ENCODE measurements around the gene EPM2A. TPM values are rescaled to one million over a fixed set of nuclear protein-coding genes. Genes with fewer than 3 reads are reported as not detected.
A peak's percentile ranks its signal among the peaks of the same experiment; 100 is the strongest.

The EPM2A gene
- total and polyA plus RNA-seq, 11 donors = 13.1 to 52.7 (median 39.8) TPM

GRCh38 chr6:145765449-145765848 is 30.1 kb upstream of the EPM2A start:
- Histone ChIP-seq H3K27me3 (no peaks in the 10 kb centered on the region), H3K27ac (no peak overlapping the region), H3K4me1 (no peaks in the 10 kb centered on the region), H3K9me3 (no peaks in the 10 kb centered on the region), H3K36me3 (no peaks in the 10 kb centered on the region), H3K4me3 (no peak overlapping the region)
- TF ChIP-seq, protein P1, sequence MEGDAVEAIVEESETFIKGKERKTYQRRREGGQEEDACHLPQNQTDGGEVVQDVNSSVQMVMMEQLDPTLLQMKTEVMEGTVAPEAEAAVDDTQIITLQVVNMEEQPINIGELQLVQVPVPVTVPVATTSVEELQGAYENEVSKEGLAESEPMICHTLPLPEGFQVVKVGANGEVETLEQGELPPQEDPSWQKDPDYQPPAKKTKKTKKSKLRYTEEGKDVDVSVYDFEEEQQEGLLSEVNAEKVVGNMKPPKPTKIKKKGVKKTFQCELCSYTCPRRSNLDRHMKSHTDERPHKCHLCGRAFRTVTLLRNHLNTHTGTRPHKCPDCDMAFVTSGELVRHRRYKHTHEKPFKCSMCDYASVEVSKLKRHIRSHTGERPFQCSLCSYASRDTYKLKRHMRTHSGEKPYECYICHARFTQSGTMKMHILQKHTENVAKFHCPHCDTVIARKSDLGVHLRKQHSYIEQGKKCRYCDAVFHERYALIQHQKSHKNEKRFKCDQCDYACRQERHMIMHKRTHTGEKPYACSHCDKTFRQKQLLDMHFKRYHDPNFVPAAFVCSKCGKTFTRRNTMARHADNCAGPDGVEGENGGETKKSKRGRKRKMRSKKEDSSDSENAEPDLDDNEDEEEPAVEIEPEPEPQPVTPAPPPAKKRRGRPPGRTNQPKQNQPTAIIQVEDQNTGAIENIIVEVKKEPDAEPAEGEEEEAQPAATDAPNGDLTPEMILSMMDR (IDR thresholded peaks at IDR 0.05) = no peak
- TF ChIP-seq POLR2A (IDR thresholded peaks at IDR 0.05) = no peak
- no peak for ATAC-seq
- no peak for DNase-seq
- intact Hi-C loops (cut with DNase I) = loop anchor here in 1 of 10 donors (10.0 kb wide), 1 partner anchor 119 kb away; no protein-coding TSS in a partner anchor

GRCh38 chr6:145763742-145764141 is 28.4 kb upstream of the EPM2A start:
- no peaks in the 10 kb centered on the region for H3K4me1 ChIP-seq
- H3K36me3 ChIP-seq = no peaks in the 10 kb centered on the region
- ATAC-seq (no peak), DNase-seq (no peak)
- H3K27ac ChIP-seq = no peak overlapping the region
- H3K27me3 ChIP-seq = no peaks in the 10 kb centered on the region
- intact Hi-C loops (cut with DNase I) = loop anchor here in 1 of 10 donors (10.0 kb wide), 1 partner anchor 121 kb away; no protein-coding TSS in a partner anchor
- TF ChIP-seq, protein P1 (IDR thresholded peaks at IDR 0.05) = no peak
- TF ChIP-seq POLR2A (IDR thresholded peaks at IDR 0.05) = no peak
- no peaks in the 10 kb centered on the region for H3K9me3 ChIP-seq
- no peak overlapping the region for H3K4me3 ChIP-seq

- H3K9me3 ChIP-seq = no peaks in the 10 kb centered on the region
- no peak for ATAC-seq
- H3K36me3 ChIP-seq = no peaks in the 10 kb centered on the region
- DNase-seq = no peak
- no peaks in the 10 kb centered on the region for H3K27me3 ChIP-seq
- intact Hi-C loops (cut with DNase I) = loop anchor here in 1 of 10 donors (10.0 kb wide), 1 partner anchor 123 kb away; no protein-coding TSS in a partner anchor
- H3K27ac ChIP-seq = no peak overlapping the region
- peaks cover 0 to 1% (median 0%) of the 10 kb centered on the region in 12 donors for H3K4me1 ChIP-seq
- TF ChIP-seq POLR2A (IDR thresholded peaks at IDR 0.05) = no peak
- TF ChIP-seq, protein P1 (IDR thresholded peaks at IDR 0.05) = peak in 4 of 12 donors; percentile 13 to 25 (median 17)
- no peak overlapping the region for H3K4me3 ChIP-seq
Measured at GRCh38 chr6:145761584-145761983, 26.3 kb upstream of the EPM2A start.

GRCh38 chr6:145758113-145758512 is 22.8 kb upstream of the EPM2A start:
- DNase-seq (no peak), ATAC-seq (no peak)
- TF ChIP-seq POLR2A (IDR thresholded peaks at IDR 0.05) = no peak
- TF ChIP-seq, protein P1 (IDR thresholded peaks at IDR 0.05) = no peak
- no peak overlapping the region for H3K27ac ChIP-seq
- intact Hi-C loops (cut with DNase I) = no loop called here
- peaks cover 0 to 9% (median 0%) of the 10 kb centered on the region in 12 donors for H3K4me1 ChIP-seq
- no peaks in the 10 kb centered on the region for H3K27me3 ChIP-seq
- no peaks in the 10 kb centered on the region for H3K9me3 ChIP-seq
- no peak overlapping the region for H3K4me3 ChIP-seq
- H3K36me3 ChIP-seq = no peaks in the 10 kb centered on the region
- 83 to 90% (median 87%) methylated on average over 4 of the region's 4 CpGs for WGBS, 4 donors
